Measurements from ENCODE around the gene KSR1.

KSR1 gene

GRCh38 chr17:27563532-27563931 lies 107.3 kb downstream of the KSR1 start:
- no peak for DNase-seq
- H3K27ac Mint-ChIP-seq, result no peak overlapping the region
- H3K36me3 Mint-ChIP-seq (ENCODE audit: low read depth), result peaks cover 85% of the 10 kb centered on the region
- H3K27me3 Mint-ChIP-seq, result no peaks in the 10 kb centered on the region
- no peak overlapping the region for H3K4me3 Mint-ChIP-seq
- H3K4me1 Mint-ChIP-seq (ENCODE audit: low read depth), result peaks cover 63% of the 10 kb centered on the region
- no peaks in the 10 kb centered on the region for H3K9me3 Mint-ChIP-seq

- Mint-ChIP-seq H3K4me1 (ENCODE audit: low read depth) (peaks cover 69% of the 10 kb centered on the region), H3K27me3 (no peaks in the 10 kb centered on the region), H3K4me3 (no peak overlapping the region), H3K9me3 (no peaks in the 10 kb centered on the region), H3K36me3 (ENCODE audit: low read depth) (peaks cover 81% of the 10 kb centered on the region), H3K27ac (no peak overlapping the region)
- DNase-seq, result no peak
Measured at GRCh38 chr17:27564463-27564862, 108.2 kb downstream of the KSR1 start.

- no peak for DNase-seq
- Mint-ChIP-seq H3K27ac (peak overlapping the region; percentile 92), H3K4me3 (peak overlapping the region; percentile 61), H3K36me3 (ENCODE audit: low read depth) (peaks cover 73% of the 10 kb centered on the region), H3K9me3 (no peaks in the 10 kb centered on the region), H3K4me1 (ENCODE audit: low read depth) (peaks cover 74% of the 10 kb centered on the region), H3K27me3 (no peaks in the 10 kb centered on the region)
Measured at GRCh38 chr17:27565874-27566670, 109.8 kb downstream of the KSR1 start.

GRCh38 chr17:27566671-27567562 lies 110.7 kb downstream of the KSR1 start:
- H3K4me1 Mint-ChIP-seq (ENCODE audit: low read depth), result peaks cover 80% of the 10 kb centered on the region
- no peak overlapping the region for H3K4me3 Mint-ChIP-seq
- no peaks in the 10 kb centered on the region for H3K9me3 Mint-ChIP-seq
- peaks cover 70% of the 10 kb centered on the region for H3K36me3 Mint-ChIP-seq (ENCODE audit: low read depth)
- no peaks in the 10 kb centered on the region for H3K27me3 Mint-ChIP-seq
- peak overlapping the region; percentile 92 for H3K27ac Mint-ChIP-seq
- DNase-seq, result no peak

- Mint-ChIP-seq H3K4me1 (ENCODE audit: low read depth) (peaks cover 82% of the 10 kb centered on the region), H3K36me3 (ENCODE audit: low read depth) (peaks cover 67% of the 10 kb centered on the region), H3K9me3 (no peaks in the 10 kb centered on the region), H3K27ac (peak overlapping the region; percentile 50), H3K27me3 (no peaks in the 10 kb centered on the region), H3K4me3 (no peak overlapping the region)
- DNase-seq, result no peak
Measured at GRCh38 chr17:27567563-27567859, 111.3 kb downstream of the KSR1 start.

- Mint-ChIP-seq H3K27me3 (no peaks in the 10 kb centered on the region), H3K4me1 (ENCODE audit: low read depth) (peaks cover 84% of the 10 kb centered on the region), H3K9me3 (no peaks in the 10 kb centered on the region), H3K36me3 (ENCODE audit: low read depth) (peaks cover 67% of the 10 kb centered on the region), H3K27ac (peak overlapping the region; percentile 75), H3K4me3 (no peak overlapping the region)
- no peak for DNase-seq
Measured at GRCh38 chr17:27568216-27568615, 112.0 kb downstream of the KSR1 start.

- no peak for DNase-seq
- H3K9me3 Mint-ChIP-seq, result no peaks in the 10 kb centered on the region
- H3K27me3 Mint-ChIP-seq, result no peaks in the 10 kb centered on the region
- H3K4me3 Mint-ChIP-seq, result no peak overlapping the region
- peaks cover 85% of the 10 kb centered on the region for H3K4me1 Mint-ChIP-seq (ENCODE audit: low read depth)
- peak overlapping the region; percentile 75 for H3K27ac Mint-ChIP-seq
- H3K36me3 Mint-ChIP-seq (ENCODE audit: low read depth), result peaks cover 67% of the 10 kb centered on the region
Measured at GRCh38 chr17:27568811-27569210, 112.6 kb downstream of the KSR1 start.

GRCh38 chr17:27569257-27569722 lies 113.0 kb downstream of the KSR1 start:
- Mint-ChIP-seq H3K27ac (peak overlapping the region; percentile 23), H3K27me3 (no peaks in the 10 kb centered on the region), H3K4me1 (ENCODE audit: low read depth) (peaks cover 86% of the 10 kb centered on the region), H3K9me3 (no peaks in the 10 kb centered on the region), H3K36me3 (ENCODE audit: low read depth) (peaks cover 68% of the 10 kb centered on the region), H3K4me3 (no peak overlapping the region)
- DNase-seq, result peak; percentile 70

- Mint-ChIP-seq H3K9me3 (no peaks in the 10 kb centered on the region), H3K36me3 (ENCODE audit: low read depth) (peaks cover 71% of the 10 kb centered on the region), H3K4me1 (ENCODE audit: low read depth) (peaks cover 88% of the 10 kb centered on the region), H3K4me3 (no peak overlapping the region), H3K27me3 (no peaks in the 10 kb centered on the region), H3K27ac (peak overlapping the region; percentile 30)
- no peak for DNase-seq
Measured at GRCh38 chr17:27569884-27570577, 113.8 kb downstream of the KSR1 start.

- H3K36me3 Mint-ChIP-seq (ENCODE audit: low read depth), result peaks cover 73% of the 10 kb centered on the region
- H3K9me3 Mint-ChIP-seq, result no peaks in the 10 kb centered on the region
- no peak overlapping the region for H3K4me3 Mint-ChIP-seq
- H3K27ac Mint-ChIP-seq, result peak overlapping the region; percentile 30
- no peak for DNase-seq
- H3K4me1 Mint-ChIP-seq (ENCODE audit: low read depth), result peaks cover 89% of the 10 kb centered on the region
- no peaks in the 10 kb centered on the region for H3K27me3 Mint-ChIP-seq
Measured at GRCh38 chr17:27570578-27570914, 114.3 kb downstream of the KSR1 start.

GRCh38 chr17:27571563-27572352 lies 115.5 kb downstream of the KSR1 start:
- H3K4me1 Mint-ChIP-seq (ENCODE audit: low read depth), result peaks cover 87% of the 10 kb centered on the region
- H3K9me3 Mint-ChIP-seq, result no peaks in the 10 kb centered on the region
- H3K4me3 Mint-ChIP-seq, result peak overlapping the region; percentile 59
- peaks cover 72% of the 10 kb centered on the region for H3K36me3 Mint-ChIP-seq (ENCODE audit: low read depth)
- peak overlapping the region; percentile 94 for H3K27ac Mint-ChIP-seq
- no peaks in the 10 kb centered on the region for H3K27me3 Mint-ChIP-seq
- no peak for DNase-seq

GRCh38 chr17:27572665-27573064 lies 116.4 kb downstream of the KSR1 start:
- H3K36me3 Mint-ChIP-seq (ENCODE audit: low read depth), result peaks cover 71% of the 10 kb centered on the region
- H3K4me1 Mint-ChIP-seq (ENCODE audit: low read depth), result peaks cover 86% of the 10 kb centered on the region
- H3K27me3 Mint-ChIP-seq, result no peaks in the 10 kb centered on the region
- H3K4me3 Mint-ChIP-seq, result peak overlapping the region; percentile 59
- H3K27ac Mint-ChIP-seq, result peak overlapping the region; percentile 94
- H3K9me3 Mint-ChIP-seq, result no peaks in the 10 kb centered on the region
- DNase-seq, result peak; percentile 69

- Mint-ChIP-seq H3K4me3 (no peak overlapping the region), H3K9me3 (no peaks in the 10 kb centered on the region), H3K27ac (peak overlapping the region; percentile 94), H3K36me3 (ENCODE audit: low read depth) (peaks cover 75% of the 10 kb centered on the region), H3K27me3 (no peaks in the 10 kb centered on the region), H3K4me1 (ENCODE audit: low read depth) (peaks cover 88% of the 10 kb centered on the region)
- no peak for DNase-seq
Measured at GRCh38 chr17:27573548-27573947, 117.3 kb downstream of the KSR1 start.

- Mint-ChIP-seq H3K27ac (peak overlapping the region; percentile 87), H3K4me1 (ENCODE audit: low read depth) (peaks cover 88% of the 10 kb centered on the region)
- no peak for DNase-seq
Measured at GRCh38 chr17:27573971-27574525, 117.8 kb downstream of the KSR1 start.

More at GRCh38 chr17:27573971-27574525, 117.8 kb downstream of the KSR1 start:
- H3K9me3 Mint-ChIP-seq, result no peaks in the 10 kb centered on the region
- H3K36me3 Mint-ChIP-seq (ENCODE audit: low read depth), result peaks cover 77% of the 10 kb centered on the region
- H3K27me3 Mint-ChIP-seq, result no peaks in the 10 kb centered on the region
- no peak overlapping the region for H3K4me3 Mint-ChIP-seq
